Fibroblast of skin of back (primary cell): ENCODE measurements around the gene ASB5.
A peak's percentile ranks its signal among the peaks of the same experiment; 100 is the strongest.

Source experiments
- DNase-seq: peaks from one replicate; pipeline ENCODE4 v3.0.0-alpha.2; 2013

ASB5 gene

DNA sequence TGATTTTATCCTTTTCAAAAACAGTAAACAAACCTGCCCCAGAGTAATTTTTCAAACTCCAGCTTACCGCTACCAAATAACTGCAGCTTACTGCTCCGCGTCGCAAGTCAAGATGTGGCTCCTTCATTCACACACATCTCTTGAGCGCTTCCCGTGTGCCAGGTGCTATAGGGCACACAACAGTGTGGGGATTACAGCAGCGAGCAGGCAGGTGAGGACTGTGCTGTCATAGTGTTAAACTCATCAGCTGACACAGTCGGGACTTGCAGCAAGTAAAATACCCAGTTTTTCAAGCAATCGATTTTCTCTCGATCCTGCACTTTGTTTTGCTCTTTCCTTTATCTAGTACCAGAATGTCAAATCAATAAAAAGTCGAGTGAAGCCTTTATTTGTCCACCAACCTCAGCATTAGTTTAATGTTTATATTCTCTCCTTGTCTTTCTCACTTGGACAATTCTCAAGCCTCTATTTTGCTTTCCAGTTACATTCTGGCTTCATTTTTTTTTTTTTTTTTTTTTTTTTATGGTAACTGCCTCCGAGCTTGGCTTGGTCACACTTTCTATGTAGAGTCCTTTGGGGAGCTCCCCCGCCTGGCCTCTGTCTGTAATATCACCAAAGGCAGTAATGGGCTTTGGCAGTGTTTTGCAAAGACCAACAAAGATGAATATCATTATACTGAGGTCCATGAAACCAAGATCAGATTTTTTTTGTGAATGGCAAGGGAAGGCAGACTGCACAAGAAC is 8.3 kb upstream of the ASB5 start:
- peak; percentile 80 for DNase-seq

DNA sequence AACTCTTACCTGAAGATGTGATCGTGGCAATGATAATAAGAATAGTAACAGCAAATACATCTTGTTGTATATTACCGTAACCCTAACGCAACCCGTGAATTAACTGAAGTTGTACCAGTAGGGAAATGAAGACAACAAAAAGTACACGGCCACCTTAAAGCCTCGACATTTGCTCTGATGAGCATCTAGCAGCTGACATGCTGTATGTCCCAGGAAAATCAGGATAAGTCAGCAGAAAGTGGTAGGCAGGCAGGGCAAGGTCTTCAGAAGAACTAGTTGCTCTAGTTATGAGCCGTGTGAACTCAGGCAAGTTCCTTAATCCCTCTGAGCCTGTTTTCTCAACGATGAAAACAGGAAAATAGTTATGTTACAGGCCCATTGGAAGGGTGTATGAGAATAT is 7.7 kb upstream of the ASB5 start:
- DNase-seq: no peak

DNA sequence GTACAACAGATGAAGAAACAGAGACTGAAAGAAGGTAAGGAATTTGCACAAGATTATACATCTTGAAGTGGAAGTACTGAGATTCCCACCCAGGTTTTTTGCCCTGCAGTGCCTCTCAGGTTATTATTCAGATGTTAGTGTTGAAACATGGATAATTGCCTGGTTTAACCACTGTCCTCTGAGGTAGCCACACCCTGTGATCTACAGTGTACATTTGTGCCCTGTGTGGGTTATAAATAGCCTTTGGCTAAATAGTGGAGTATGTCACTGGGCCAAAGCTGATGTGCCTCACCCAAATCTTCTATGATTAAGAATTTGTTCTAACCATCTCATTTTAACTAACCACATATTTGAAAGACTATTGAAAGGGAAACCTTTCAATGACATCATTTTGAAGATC is 5.4 kb upstream of the ASB5 start:
- peak; percentile 78 for DNase-seq

DNA sequence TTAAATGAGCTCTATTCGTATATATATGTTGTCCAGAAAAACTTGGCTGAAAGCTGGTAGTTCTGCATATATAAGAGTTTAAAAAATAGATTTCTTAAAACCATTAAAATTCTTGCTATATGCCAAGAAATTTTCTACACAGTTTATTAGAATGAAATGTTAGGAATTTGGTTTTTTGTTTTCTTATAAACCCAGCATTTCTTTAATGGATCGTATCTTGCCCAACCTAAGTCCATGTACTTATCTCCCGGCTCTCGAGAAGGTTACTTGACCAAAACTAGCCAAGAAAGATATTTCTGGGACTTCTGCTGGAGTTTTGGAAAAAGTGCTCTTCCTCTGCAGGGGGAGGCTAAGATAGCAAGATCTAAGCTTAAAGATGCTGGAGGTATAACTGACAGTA is 4.7 kb upstream of the ASB5 start:
- peak; percentile 61 for DNase-seq

DNA sequence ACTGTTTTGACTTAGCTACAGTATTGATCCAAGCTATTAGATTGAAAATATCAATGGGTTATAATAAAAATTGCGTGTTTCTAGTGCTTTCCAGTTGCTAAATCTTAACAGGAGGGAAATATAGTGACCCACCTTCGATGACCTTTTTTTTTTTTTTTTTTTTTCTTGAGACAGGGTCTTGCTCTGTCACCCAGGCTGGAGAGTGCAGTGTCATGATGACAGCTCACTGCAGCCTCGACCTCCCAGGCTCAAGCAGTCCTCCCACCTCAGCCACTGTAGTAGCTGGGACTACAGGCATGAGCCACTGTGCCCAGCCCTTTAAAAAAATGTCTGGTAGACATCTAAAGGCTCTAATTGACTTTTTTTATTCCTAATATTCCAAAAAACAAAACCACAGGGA is 3.8 kb upstream of the ASB5 start:
- no peak for DNase-seq

DNA sequence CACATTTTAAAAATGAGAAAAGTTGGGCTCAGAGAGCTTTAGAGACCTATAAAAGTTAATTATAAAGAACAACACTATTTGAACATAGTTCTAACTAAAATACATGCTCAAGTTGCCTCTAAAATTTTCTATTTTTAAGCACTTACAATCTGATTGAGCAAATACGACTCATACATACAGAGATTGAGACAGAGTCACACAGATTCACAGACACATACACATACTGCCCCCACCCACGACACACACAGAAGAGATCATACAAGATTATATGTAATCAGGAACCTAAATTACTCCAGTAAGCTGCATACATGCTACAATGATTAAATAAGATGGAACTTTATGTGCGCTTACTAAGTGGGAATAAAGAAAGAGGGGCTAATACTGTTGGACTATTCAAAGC is 2.7 kb upstream of the ASB5 start:
- DNase-seq: peak; percentile 83

DNA sequence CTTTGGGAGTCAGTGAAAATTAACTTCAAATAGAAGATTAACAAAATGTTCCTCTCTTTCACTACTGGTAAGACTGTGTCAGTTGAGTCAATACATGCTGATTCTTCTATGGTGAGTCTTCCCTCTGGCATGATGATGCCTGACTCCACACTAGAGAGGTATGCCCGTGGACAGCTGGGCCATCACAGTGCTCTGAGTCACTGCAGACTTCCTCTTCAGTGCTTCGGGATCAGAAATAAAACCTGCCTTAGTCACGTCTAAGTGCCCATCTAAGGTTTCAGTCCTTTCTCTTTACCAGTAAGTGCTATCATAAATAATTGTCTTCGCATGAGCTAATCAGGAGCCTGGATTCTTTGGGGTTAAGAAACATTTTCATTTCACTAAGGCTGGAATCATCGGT is 1.6 kb upstream of the ASB5 start:
- peak; percentile 100 for DNase-seq

DNA sequence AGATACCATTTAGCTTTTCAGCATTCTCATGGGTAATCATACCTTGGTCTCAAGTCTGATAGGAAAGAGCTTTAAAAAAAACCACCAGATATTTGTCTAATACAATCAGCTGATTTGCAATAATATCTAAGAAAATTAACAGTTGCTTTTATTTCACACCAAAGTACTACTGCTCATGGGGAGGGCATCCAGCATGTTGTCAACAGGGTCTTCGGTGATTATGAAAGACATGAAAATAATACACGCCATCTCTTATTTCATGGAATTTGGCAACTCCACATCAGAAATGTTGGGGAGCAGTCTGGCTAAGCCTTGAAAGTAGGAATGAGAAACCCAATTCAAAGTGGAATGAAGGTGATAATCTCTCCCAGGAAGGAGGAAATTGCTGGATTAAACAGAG is 3.0 kb downstream of the ASB5 start:
- no peak for DNase-seq

DNA sequence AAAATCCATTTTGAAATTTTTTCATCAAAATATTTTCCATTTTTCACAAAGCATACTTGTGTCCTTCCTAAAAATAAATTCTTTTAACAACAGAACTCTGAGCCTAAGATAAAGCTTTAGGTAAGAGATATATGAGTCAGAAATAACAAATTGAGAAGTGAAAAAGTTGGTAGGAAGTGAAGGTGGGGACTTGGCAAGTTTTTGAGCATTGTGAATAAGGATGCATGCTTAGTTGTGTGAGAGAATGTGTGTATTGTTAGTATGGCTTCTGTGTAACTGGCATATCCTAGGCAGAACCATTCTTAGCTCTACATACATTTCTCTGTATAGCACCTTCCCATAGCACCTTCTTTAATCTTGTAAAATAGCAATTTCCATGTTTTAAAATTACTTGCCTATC is 6.8 kb downstream of the ASB5 start:
- DNase-seq: no peak

DNA sequence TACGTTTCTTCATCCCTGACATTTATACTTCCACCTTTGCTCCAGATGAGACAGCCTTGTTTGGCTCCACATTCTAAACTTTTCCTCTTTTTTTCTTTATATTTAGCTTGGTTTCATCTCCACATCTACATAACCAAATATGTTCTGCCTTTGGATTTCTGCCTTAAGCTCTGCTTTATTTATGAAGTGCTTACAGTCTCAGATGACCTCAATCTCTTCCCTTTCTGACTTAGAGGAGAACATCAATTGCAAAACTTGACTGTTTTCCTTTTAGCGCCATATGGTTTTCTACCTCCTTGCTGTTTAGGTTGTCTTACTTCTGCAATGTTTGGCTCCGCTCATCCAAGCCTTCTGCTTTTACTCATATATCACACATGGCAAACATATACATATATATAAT is 7.5 kb downstream of the ASB5 start:
- no peak for DNase-seq

DNA sequence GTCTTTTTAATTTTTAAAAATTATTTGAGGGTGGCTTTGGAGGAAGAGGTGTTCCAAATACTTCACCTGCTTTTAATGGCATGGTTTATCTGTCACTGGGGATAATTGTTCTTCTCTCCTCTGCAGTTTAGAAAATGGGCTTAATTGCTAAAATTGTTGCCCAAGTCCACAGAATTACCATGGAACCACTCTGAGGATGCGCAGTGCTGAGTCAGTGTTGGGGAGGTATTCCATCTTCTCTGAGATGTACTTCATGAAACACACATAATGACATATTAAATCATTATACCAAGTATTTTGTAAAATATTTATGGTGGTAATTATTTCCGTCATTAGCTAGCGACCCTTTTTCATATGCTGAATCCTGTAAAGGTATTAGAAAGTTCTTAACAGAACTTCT is 8.0 kb downstream of the ASB5 start:
- no peak for DNase-seq

DNA sequence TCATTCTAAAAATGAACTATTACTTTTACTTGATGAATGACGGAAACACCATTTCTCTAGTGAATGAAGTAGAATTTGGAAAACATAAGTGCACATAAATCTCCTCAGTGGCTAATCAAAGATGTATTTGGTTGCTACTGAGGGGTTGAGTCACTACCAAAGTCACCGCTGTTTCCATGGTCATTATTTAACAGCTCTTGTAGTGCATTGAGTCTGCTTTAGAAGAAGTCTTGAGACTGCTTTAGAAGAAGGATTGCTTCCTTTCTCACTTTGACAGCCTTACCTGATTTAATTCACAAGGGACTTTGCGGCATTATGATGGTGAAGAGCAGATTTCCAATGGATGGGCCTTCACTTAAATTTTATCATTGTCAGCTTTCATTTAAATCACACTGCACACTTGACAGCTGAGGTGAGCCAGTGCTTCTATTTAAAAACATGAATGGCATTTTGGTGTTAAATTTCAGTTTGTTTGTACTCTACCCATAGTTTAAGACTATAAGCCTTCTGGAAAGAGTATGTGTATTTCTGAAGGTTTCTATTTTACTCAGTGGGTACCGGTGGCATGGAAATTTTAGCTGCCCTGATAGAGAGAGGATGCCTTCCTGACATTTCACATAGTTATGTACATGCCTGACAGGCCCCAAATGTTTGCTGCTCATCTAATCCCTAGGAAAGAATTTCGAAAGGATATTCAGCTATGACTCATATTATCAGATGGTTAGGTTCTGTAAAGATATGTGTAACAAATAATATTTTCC is 9.5 kb downstream of the ASB5 start:
- DNase-seq: peak; percentile 90

DNA sequence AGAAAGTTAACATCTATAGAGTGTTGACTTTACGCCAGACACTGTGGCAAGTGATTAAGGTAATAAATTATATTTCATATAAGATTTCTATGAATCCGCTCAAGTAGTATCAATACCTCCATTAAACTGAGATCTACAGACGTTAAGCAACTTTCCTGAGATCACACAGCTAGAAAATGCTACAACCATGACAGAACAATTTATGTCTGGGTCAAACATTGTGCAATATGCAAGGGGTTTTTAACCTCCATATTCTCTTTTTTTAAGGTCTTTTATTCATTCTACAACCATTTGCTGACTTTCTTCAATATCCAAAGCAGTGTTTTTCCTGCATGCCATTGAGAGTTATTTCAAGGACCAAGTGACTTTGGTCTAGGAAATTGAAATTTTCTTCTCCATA is 10.9 kb downstream of the ASB5 start:
- DNase-seq: no peak

DNA sequence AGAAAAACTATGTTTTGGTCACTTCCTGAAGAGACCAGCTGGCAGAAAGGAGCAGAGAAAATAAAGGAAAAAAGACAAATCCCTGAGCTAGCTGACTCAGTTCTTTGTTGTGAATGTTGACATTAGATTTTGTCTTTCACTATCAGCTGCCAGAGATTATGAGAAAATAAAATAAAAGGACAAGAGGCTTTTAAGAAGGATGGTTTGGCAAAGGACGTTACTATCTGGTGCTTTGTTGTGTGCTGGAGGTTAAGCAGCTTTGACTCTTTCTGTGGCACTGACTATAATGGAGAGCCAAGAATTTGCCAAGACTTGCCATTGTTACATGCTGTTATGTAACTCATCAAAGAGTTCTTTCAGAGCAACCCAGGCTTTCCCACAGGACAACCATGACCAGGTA is 12.1 kb downstream of the ASB5 start:
- peak; percentile 16 for DNase-seq

DNA sequence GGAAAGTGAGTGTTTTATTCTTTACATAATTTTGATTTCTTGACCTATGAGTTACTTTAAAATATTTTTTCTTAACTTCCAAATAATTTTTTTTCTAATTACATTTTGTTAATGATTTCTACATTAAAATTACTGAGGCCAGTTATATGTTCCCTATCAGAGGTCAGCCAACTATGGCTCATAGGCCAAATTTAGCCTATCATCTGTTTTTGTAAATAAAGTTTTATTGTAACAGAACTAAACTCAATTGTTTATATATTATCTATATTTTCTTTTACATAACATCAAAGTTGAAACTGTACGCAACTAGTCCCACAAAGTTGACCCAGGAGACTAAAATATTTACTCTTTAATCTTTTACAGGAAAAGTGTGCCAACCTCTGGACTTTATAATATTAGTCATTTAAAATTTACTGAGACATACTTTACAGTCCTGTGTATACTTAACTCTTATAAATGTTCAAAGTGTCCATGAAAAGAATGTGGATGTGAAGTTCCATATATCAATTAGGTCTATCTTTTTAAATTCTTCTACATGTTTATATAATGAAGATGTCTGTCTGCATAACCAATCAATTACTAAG is 26.2 kb downstream of the ASB5 start:
- no peak for DNase-seq

DNA sequence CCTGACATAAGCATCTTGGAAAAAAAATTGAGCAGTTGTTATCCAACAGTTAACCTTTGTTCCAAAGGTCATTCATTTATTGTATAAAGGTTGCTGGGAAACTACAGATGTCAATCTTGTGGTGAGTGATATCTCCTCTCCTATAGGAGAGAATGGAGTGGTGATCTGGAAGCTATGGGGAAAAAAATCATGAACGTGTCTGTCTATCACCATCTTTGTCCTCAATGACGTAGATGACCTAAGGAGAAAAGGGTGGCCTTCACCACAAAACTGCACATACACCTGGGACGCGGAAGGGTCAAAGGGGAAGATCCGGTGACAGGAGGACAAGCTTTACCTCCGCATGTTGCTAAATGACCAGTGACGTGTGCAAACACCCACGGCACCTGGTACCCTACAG is 27.3 kb downstream of the ASB5 start:
- DNase-seq: no peak

DNA sequence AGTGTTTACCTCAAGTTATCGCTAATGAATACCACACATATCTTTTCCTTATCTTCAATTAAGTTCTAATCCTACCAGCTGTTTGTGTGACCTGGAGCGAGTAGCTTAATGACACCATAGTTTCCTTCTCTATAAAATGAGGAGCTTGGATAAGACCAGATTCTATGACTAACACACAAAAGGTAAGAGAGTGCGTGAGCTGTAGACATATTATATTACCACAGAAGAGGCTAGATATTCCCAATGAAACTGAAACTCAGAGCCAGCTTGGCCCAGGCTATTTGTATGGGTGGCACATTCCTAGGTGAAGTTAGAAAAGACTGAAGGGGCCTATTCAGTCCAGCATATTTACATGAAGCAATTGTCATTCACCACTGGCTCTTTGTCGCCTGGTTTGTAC is 30.2 kb downstream of the ASB5 start:
- peak; percentile 26 for DNase-seq

DNA sequence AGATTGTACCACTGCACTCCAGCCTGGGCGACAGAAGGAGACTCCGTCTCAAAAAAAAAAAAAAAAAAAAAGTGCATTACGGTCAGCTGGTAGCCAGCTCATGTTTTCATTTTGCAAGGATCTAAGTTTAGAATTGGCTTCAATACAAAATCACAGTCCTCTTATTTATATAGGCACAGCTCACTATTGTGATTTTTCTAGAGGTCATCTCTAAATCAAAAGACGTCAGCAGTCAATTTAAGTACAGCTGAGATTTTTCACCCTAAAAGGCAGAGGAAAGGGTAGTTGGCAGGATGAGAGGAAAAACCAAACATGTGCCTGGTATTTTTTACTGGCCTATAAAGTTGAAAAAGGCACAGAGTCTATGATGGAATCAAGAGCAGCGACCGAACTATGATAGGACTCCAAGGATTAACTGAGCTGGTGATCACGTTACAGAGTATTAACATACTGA is 30.8 kb downstream of the ASB5 start:
- DNase-seq: peak; percentile 94

DNA sequence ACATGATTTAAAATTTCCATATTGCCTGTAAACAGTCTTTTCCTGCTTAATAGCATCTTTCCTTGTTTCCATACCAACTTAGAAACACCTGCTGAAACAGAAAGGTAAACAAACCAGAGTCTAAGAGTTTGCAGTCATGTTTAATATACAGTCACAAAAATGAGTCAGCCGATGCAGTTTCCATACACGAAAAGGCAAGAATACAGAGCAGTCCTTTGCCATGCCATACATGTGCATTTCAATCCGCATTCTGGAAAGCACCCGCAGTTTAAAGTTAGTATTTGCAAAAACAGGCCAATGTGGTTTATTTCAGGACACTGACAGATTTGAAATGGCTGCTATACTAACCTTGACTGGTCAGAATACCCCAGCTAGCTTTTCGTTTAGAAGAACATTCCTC is 32.1 kb downstream of the ASB5 start:
- peak; percentile 24 for DNase-seq

DNA sequence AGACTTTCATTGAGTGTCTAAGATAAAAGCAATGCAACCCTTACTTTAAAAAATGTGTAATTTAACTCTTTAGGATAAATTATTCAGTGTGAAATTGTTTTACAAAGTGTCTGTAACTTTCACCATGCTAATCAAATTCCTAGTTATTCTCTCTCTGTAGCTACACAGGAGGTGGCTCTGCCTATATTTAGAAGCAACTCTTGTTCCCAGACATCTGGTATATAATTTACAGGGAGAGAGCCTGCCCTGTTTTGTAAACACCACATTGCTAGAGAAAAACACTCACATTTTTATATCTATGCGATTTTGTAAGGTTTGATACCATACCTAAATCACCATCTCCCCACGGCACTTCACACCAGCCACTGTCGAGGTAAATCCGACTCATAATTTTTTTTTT is 38.2 kb downstream of the ASB5 start:
- no peak for DNase-seq

DNA sequence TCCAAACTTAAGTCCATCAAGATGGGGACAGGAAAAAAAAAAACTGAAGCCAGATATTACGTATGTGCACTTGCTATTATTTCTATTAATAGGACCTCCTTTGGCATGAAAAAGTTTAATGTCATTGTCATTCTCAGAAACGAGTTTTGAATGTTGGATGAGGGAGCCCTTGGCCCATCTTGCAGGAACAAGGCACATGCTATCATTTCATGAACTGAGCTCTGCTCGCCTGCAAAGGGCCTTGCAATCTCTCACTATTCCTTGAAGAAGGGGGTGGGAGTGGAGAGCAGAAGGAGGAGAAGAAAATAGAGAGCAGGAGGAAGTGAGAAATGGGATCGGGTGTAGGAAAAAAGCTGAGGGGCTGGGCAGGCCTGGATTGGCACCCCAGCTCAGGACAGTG is 39.4 kb downstream of the ASB5 start:
- DNase-seq: no peak

DNA sequence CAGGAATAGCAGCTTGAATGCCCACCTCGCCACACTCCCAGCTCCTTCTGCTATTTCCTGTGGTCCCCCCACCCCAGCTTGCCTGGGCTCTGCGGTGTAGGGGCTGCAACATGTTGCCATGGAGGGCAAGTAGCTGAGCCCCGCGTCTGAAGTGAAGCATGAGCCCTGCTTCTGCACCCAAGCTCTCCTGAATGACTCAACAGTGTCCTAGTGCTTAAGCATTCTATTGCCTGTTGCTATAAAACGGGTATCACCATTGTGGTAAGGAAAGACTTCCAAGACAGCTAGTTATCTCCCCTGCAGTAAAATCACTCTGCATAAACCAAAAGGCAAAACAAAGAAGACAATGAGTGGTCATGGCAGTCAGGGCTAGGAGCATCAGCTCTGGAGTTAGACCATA is 42.3 kb downstream of the ASB5 start:
- DNase-seq: peak; percentile 22

DNA sequence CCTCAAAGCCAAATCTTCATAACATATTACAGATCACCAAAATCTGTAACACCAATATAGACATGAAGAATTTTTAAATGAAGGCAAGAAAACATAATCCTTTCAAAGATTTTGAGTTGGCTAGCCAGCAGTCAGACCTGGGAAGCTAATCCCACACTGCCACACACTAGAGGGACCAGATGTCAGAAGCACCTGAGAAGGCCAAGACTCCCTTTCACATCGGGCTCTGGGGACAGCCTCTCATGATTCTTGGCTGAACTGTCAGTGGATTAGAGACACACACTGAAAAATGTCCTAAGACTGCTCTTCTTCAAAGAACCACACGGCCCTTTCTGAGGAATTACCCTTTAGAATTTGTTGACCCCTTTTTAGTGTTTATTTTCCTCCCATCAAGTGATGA is 45.5 kb downstream of the ASB5 start:
- DNase-seq: no peak

DNA sequence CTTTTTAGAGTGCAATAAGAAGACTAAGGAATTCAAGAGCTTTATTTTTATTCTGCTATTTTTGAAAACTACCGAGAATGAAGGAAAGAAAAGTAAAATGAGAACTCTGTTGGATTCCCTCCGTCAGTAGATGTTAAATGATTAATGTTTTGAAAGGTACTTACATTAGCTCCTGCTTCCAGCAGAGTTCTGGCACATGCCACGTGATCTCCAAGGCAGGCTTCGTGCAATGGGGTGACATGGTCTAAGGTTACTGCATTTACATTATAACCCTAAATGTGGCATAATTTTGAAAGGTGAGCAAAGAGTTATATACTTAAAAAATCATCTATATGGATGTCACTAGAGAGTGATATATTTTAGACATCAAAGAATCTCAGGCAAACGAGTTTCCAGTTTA is 46.9 kb downstream of the ASB5 start:
- no peak for DNase-seq
